ENCODE measurements around the gene MASP2.
"Not testable (repeated sequence)": the region's sequence is repeated elsewhere in the genome, so short reads cannot be mapped to it uniquely, and the experiment has no call there.

- TF ChIP-seq CTCF (IDR thresholded peaks at IDR 0.05; ENCODE audit: low read depth, low read length); EZH2phosphoT487 (IDR thresholded peaks at IDR 0.05; ENCODE audit: low read depth): not testable (repeated sequence)
Observed at GRCh38 chr1:11063937-11064537, 17.0 kb upstream of the MASP2 start.

Data from OCI-LY3 (cell line).